Measurements from ENCODE around the gene FBXO42. TPM values are rescaled to one million over a fixed set of nuclear protein-coding genes. Genes with fewer than 3 reads are reported as not detected.
"Not testable (repeated sequence)": the region's sequence is repeated elsewhere in the genome, so short reads cannot be mapped to it uniquely, and the experiment has no call there.

Gene FBXO42
- total and polyA plus RNA-seq, 2 donors (not counting 1 experiment from before 2014, with no cell fraction given) = 10.4 to 13.5 TPM

DNA sequence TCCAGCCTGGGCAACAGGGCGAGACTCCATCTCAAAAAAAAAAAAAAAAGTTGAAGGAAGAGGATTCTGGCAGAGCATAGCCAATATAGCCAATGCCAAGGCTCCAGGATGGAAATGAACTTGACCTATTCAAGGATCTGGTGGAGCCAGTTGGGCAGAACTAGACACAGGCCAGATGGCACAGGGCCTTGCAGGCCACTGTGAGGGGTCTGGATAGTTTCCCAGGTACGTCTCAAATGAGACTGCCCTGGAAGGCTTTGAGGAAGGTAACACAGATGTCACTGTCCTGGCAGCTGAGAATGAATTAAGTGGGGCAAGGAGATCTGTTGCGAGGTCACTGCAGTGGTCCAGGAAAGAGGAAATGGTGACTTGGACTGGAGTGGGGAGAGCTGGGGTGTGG lies 127.8 kb downstream of the FBXO42 start:
- no peaks in the 10 kb centered on the region for H3K79me2 ChIP-seq (ENCODE audit: control insufficient read depth, insufficient read depth, low read length)
- no peaks in the 10 kb centered on the region for H4K20me1 ChIP-seq (ENCODE audit: control insufficient read depth, extremely low read depth, insufficient read depth, low read length)
- no peak overlapping the region for H3K4me2 ChIP-seq (ENCODE audit: extremely low read depth, insufficient read depth, low read length)
- no peaks in the 10 kb centered on the region for H3K36me3 ChIP-seq (ENCODE audit: control insufficient read depth, insufficient read depth, low read length)
- H3K9ac ChIP-seq (ENCODE audit: insufficient read depth, low read length) = no peak overlapping the region
- no peak for DNase-seq (ENCODE audit: low read depth in 2 of 2)
- TF ChIP-seq, protein P1, sequence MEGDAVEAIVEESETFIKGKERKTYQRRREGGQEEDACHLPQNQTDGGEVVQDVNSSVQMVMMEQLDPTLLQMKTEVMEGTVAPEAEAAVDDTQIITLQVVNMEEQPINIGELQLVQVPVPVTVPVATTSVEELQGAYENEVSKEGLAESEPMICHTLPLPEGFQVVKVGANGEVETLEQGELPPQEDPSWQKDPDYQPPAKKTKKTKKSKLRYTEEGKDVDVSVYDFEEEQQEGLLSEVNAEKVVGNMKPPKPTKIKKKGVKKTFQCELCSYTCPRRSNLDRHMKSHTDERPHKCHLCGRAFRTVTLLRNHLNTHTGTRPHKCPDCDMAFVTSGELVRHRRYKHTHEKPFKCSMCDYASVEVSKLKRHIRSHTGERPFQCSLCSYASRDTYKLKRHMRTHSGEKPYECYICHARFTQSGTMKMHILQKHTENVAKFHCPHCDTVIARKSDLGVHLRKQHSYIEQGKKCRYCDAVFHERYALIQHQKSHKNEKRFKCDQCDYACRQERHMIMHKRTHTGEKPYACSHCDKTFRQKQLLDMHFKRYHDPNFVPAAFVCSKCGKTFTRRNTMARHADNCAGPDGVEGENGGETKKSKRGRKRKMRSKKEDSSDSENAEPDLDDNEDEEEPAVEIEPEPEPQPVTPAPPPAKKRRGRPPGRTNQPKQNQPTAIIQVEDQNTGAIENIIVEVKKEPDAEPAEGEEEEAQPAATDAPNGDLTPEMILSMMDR (conservative IDR thresholded peaks at IDR 0.05 in 1 of 2, IDR thresholded peaks at IDR 0.05 in 1 of 2; ENCODE audit: low read depth in 1 of 2, low read length in 2 of 2) = no peak
- no peak for TF ChIP-seq EZH2 (IDR thresholded peaks at IDR 0.05; ENCODE audit: low read length, missing control alignments)
- no peak overlapping the region for H3K27ac ChIP-seq (ENCODE audit: insufficient read depth, low read length)
- no peak overlapping the region for H3K4me3 ChIP-seq (replicated peaks in 1 of 4; ENCODE audit: control extremely low read depth in 1 of 4, insufficient read depth in 1 of 4, low read depth in 3 of 4, low read length in 4 of 4)
- no peaks in the 10 kb centered on the region for H3K4me1 ChIP-seq (ENCODE audit: control insufficient read depth, extremely low read depth, insufficient read depth, low read length)
- H3K27me3 ChIP-seq (ENCODE audit: control insufficient read depth, insufficient read depth, low read length) = peaks cover 32% of the 10 kb centered on the region
- H3K9me3 ChIP-seq (ENCODE audit: control insufficient read depth, insufficient read depth, low read depth, low read length) = no peaks in the 10 kb centered on the region
- H2AFZ ChIP-seq (ENCODE audit: low read length) = no peak overlapping the region

DNA sequence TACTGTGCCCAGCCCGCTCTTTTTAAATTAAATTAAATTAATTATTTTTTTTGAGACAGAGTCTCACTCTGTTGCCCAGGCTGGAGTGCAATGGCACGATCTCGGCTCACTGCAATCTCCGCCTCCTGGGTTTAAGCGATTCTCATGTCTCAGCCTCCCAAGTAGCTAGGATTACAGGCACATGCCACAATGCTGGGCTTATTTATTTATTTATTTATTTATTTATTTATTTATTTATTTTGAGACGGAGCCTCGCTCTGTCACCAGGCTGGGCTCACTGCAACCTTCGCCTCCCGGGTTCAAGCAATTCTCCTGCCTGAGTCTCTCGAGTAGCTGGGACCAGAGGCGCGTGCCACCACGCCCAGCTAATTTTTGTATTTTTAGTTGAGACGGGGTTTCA lies 129.6 kb downstream of the FBXO42 start:
- H3K79me2 ChIP-seq (ENCODE audit: control insufficient read depth, insufficient read depth, low read length); H3K36me3 ChIP-seq (ENCODE audit: control insufficient read depth, insufficient read depth, low read length); DNase-seq (ENCODE audit: low read depth in 2 of 2); H3K27ac ChIP-seq (ENCODE audit: insufficient read depth, low read length); H4K20me1 ChIP-seq (ENCODE audit: control insufficient read depth, extremely low read depth, insufficient read depth, low read length); H3K9me3 ChIP-seq (ENCODE audit: control insufficient read depth, insufficient read depth, low read depth, low read length); H3K4me2 ChIP-seq (ENCODE audit: extremely low read depth, insufficient read depth, low read length); H3K9ac ChIP-seq (ENCODE audit: insufficient read depth, low read length); H3K4me3 ChIP-seq (replicated peaks in 1 of 4; ENCODE audit: control extremely low read depth in 1 of 4, insufficient read depth in 1 of 4, low read depth in 3 of 4, low read length in 4 of 4); H3K4me1 ChIP-seq (ENCODE audit: control insufficient read depth, extremely low read depth, insufficient read depth, low read length); H2AFZ ChIP-seq (ENCODE audit: low read length): not testable (repeated sequence)
- peaks cover 32% of the 10 kb centered on the region for H3K27me3 ChIP-seq (ENCODE audit: control insufficient read depth, insufficient read depth, low read length)

DNA sequence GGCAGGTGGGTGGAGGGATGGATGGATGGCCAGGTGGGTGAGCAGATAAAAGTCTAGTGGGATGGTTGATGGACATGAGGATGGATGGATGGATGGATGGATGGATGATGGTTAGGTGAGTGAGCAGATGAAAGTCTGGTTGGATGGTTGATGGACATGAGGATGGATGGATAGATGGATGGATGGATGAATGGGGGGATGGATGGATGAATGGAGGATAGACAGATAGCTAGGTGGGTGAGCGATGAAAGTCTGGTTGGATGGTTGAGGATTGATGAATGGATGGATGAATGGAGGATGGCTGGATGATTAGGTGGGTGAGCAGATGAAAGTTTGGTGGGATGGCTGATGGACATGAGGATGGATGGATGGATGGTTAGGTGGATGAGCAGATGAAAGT lies 130.8 kb downstream of the FBXO42 start:
- H3K9me3 ChIP-seq (ENCODE audit: control insufficient read depth, insufficient read depth, low read depth, low read length) = no peaks in the 10 kb centered on the region
- no peak overlapping the region for H2AFZ ChIP-seq (ENCODE audit: low read length)
- H3K4me3 ChIP-seq (replicated peaks in 1 of 4; ENCODE audit: control extremely low read depth in 1 of 4, insufficient read depth in 1 of 4, low read depth in 3 of 4, low read length in 4 of 4) = no peak overlapping the region
- H3K79me2 ChIP-seq (ENCODE audit: control insufficient read depth, insufficient read depth, low read length) = no peaks in the 10 kb centered on the region
- H3K27ac ChIP-seq (ENCODE audit: insufficient read depth, low read length) = no peak overlapping the region
- H3K4me1 ChIP-seq (ENCODE audit: control insufficient read depth, extremely low read depth, insufficient read depth, low read length) = peaks cover 4% of the 10 kb centered on the region
- TF ChIP-seq, protein P1 (conservative IDR thresholded peaks at IDR 0.05 in 1 of 2, IDR thresholded peaks at IDR 0.05 in 1 of 2; ENCODE audit: low read depth in 1 of 2, low read length in 2 of 2) = no peak
- TF ChIP-seq EZH2 (IDR thresholded peaks at IDR 0.05; ENCODE audit: low read length, missing control alignments) = no peak
- no peaks in the 10 kb centered on the region for H3K36me3 ChIP-seq (ENCODE audit: control insufficient read depth, insufficient read depth, low read length)
- H3K27me3 ChIP-seq (ENCODE audit: control insufficient read depth, insufficient read depth, low read length) = peaks cover 20% of the 10 kb centered on the region
- H3K4me2 ChIP-seq (ENCODE audit: extremely low read depth, insufficient read depth, low read length) = no peak overlapping the region
- no peak overlapping the region for H3K9ac ChIP-seq (ENCODE audit: insufficient read depth, low read length)
- no peaks in the 10 kb centered on the region for H4K20me1 ChIP-seq (ENCODE audit: control insufficient read depth, extremely low read depth, insufficient read depth, low read length)
- DNase-seq (ENCODE audit: low read depth in 2 of 2) = no peak
